H1 (cell line): Measurements from ENCODE around the gene CMBL. TPM values are rescaled to one million over a fixed set of nuclear protein-coding genes. Genes with fewer than 3 reads are reported as not detected.

ENCODE experiments used
- CTCF ChIA-PET: fragments of 300-600 bp; sonication (Branson Sonifier 250); formaldehyde crosslinking; loops from one replicate; lab custom pipeline; 2021; ENCODE audit not compliant: partially characterized antibody; lab: Charles Lee
- POLR2A ChIA-PET: fragments of 300-600 bp; sonication (Branson Sonifier 250); formaldehyde crosslinking; loops from one replicate; lab custom pipeline; 2021; ENCODE audit warnings: inconsistent platforms; ENCODE audit not compliant: partially characterized antibody; lab: Charles Lee
- DNase-seq, 2 experiments: peaks; one replicate each; pipeline versions ENCODE4 v3.0.0 to v3.0.0-alpha.2; 2010 to 2022; ENCODE audit warnings: low spot score in 2 of 2, low read depth in 1 of 2, mixed read lengths in 1 of 2
- FAIRE-seq: peaks from 2 replicates; lab custom pipeline; 2011; peaks lifted over from hg19 to GRCh38; lab: Jason Lieb, UNC
- H2AFZ ChIP-seq: 2 replicates; pipeline ENCODE4 v1.8.1; 2012; ENCODE audit warnings: low read length, inconsistent platforms
- H2AK5ac ChIP-seq: 2 replicates; pipeline ENCODE4 v1.6.1; 2013; ENCODE audit warnings: low read depth, low read length
- H2BK120ac ChIP-seq: replicated peaks from 2 replicates; pipeline ENCODE3; 2013; ENCODE audit warnings: low read depth, low read length, inconsistent platforms
- H2BK12ac ChIP-seq: 2 replicates; pipeline ENCODE4 v1.6.1; 2013; ENCODE audit warnings: low read depth, low read length
- H2BK15ac ChIP-seq: 2 replicates; pipeline ENCODE4 v1.6.1; 2013; ENCODE audit warnings: low read length
- H2BK20ac ChIP-seq: 2 replicates; pipeline ENCODE4 v1.6.1; 2013; ENCODE audit warnings: low read length
- H2BK5ac ChIP-seq: 2 replicates; pipeline ENCODE4 v1.6.1; 2013; ENCODE audit warnings: low read depth, low read length
- H3K14ac ChIP-seq: 2 replicates; pipeline ENCODE4 v1.6.1; 2013; ENCODE audit warnings: inconsistent platforms; ENCODE audit not compliant: insufficient read length
- H3K18ac ChIP-seq: 2 replicates; pipeline ENCODE4 v1.6.1; 2013; ENCODE audit warnings: low read length; ENCODE audit errors: extremely low read depth
- H3K23ac ChIP-seq: 2 replicates; pipeline ENCODE4 v1.6.1; 2013; ENCODE audit warnings: inconsistent platforms; ENCODE audit not compliant: insufficient read length
- H3K23me2 ChIP-seq: 2 replicates; pipeline ENCODE4 v1.6.1; 2013; ENCODE audit warnings: low read depth, low read length
- H3K27ac ChIP-seq: 2 replicates; pipeline ENCODE4 v1.6.1; 2011; ENCODE audit warnings: low read depth, low read length, inconsistent platforms
- H3K27me3 ChIP-seq, 4 experiments: replicated peaks in 1 of 4; 1 replicate in 1 of 4; 2 replicates in 3 of 4; pipeline versions ENCODE4 v1.6.1 to v1.8.1; 2011 to 2013; ENCODE audit warnings: low read length in 3 of 4, mild to moderate bottlenecking in 3 of 4, inconsistent platforms in 2 of 4, mixed read lengths in 2 of 4, moderate library complexity in 1 of 4; ENCODE audit not compliant: control insufficient read depth in 3 of 4, insufficient read depth in 3 of 4; ENCODE audit errors: extremely low read depth in 1 of 4
- H3K36me3 ChIP-seq, 4 experiments: 2 replicates each; pipeline versions ENCODE4 v1.6.1 to v1.8.1; 2011 to 2013; ENCODE audit warnings: mild to moderate bottlenecking in 4 of 4, low read length in 3 of 4, moderate library complexity in 2 of 4, control low read depth in 1 of 4, inconsistent platforms in 1 of 4; ENCODE audit not compliant: insufficient read depth in 4 of 4, control insufficient read depth in 2 of 4
- H3K4ac ChIP-seq: replicated peaks from 2 replicates; pipeline ENCODE3; 2013; ENCODE audit warnings: low read length, low read depth, mixed read lengths, inconsistent platforms; ENCODE audit not compliant: insufficient read length
- H3K4me1 ChIP-seq, 4 experiments: replicated peaks in 1 of 4; 1 replicate in 1 of 4; 2 replicates in 3 of 4; pipeline versions ENCODE4 v1.6.1 to v1.8.1; 2011 to 2013; ENCODE audit warnings: low read length in 3 of 4, inconsistent platforms in 2 of 4, mixed read lengths in 1 of 4; ENCODE audit not compliant: insufficient read depth in 4 of 4, control insufficient read depth in 3 of 4
- H3K4me2 ChIP-seq, 2 experiments: 2 replicates each; pipeline versions ENCODE4 v1.6.1 to v1.8.1; 2011 to 2013; ENCODE audit warnings: low read depth in 2 of 2, low read length in 2 of 2, control low read depth in 1 of 2, inconsistent platforms in 1 of 2, mild to moderate bottlenecking in 1 of 2; ENCODE audit not compliant: insufficient read depth in 1 of 2
- H3K4me3 ChIP-seq, 4 experiments: fragments of 200-600, 300-600 bp in 1 of 4; sonication (generic), shearing (Covaris generic), sonication (Bioruptor Twin) in 1 of 4; 2 replicates each; pipeline versions ENCODE4 v1.5.1 to v1.8.1; 2011 to 2016; ENCODE audit warnings: low read length in 4 of 4, low read depth in 3 of 4, control low read depth in 2 of 4, inconsistent platforms in 2 of 4, mild to moderate bottlenecking in 2 of 4, mixed read lengths in 1 of 4, moderate library complexity in 1 of 4; ENCODE audit not compliant: insufficient read depth in 2 of 4; ENCODE audit errors: extremely low read depth in 1 of 4
- H3K56ac ChIP-seq: replicated peaks from 2 replicates; pipeline ENCODE3; 2013; ENCODE audit warnings: low read depth, mild to moderate bottlenecking, mixed read lengths, low read length, inconsistent platforms; ENCODE audit not compliant: insufficient read length
- H3K79me1 ChIP-seq: 2 replicates; pipeline ENCODE4 v1.6.1; 2013; ENCODE audit warnings: low read depth, low read length, control low read depth
- H3K79me2 ChIP-seq, 2 experiments: 2 replicates each; pipeline versions ENCODE4 v1.6.1 to v1.8.1; 2012 to 2013; ENCODE audit warnings: low read length in 2 of 2, mild to moderate bottlenecking in 2 of 2, inconsistent platforms in 1 of 2; ENCODE audit not compliant: insufficient read depth in 2 of 2, control insufficient read depth in 1 of 2
- H3K9ac ChIP-seq, 4 experiments: replicated peaks in 1 of 4; 1 replicate in 1 of 4; 2 replicates in 3 of 4; pipeline versions ENCODE4 v1.6.1 to v1.8.1; 2011 to 2013; ENCODE audit warnings: low read depth in 3 of 4, low read length in 3 of 4, control low read depth in 2 of 4, mild to moderate bottlenecking in 2 of 4, moderate library complexity in 2 of 4, inconsistent platforms in 1 of 4; ENCODE audit errors: extremely low read depth in 1 of 4
- H3K9me3 ChIP-seq, 2 experiments: 2 replicates each; pipeline versions ENCODE4 v1.6.1 to v1.8.1; 2012 to 2013; ENCODE audit warnings: mild to moderate bottlenecking in 2 of 2, moderate library complexity in 2 of 2, control low read depth in 1 of 2, inconsistent platforms in 1 of 2, low read depth in 1 of 2, low read length in 1 of 2, mixed read lengths in 1 of 2; ENCODE audit not compliant: insufficient read depth in 2 of 2
- H4K20me1 ChIP-seq, 2 experiments: replicated peaks in 1 of 2; 2 replicates each; pipeline versions ENCODE3 to v1.8.1; 2011 to 2013; ENCODE audit warnings: inconsistent platforms in 2 of 2, low read length in 2 of 2, mild to moderate bottlenecking in 1 of 2; ENCODE audit not compliant: insufficient read depth in 2 of 2, control insufficient read depth in 1 of 2
- H4K5ac ChIP-seq: 2 replicates; pipeline ENCODE4 v1.6.1; 2013; ENCODE audit warnings: low read length, low read depth, mixed read lengths, inconsistent platforms; ENCODE audit not compliant: insufficient read length
- H4K8ac ChIP-seq: 2 replicates; pipeline ENCODE4 v1.8.0; 2013; ENCODE audit warnings: mild to moderate bottlenecking, moderate library complexity, low read length, inconsistent platforms; ENCODE audit not compliant: insufficient read depth; ENCODE audit errors: extremely low read depth
- H4K91ac ChIP-seq: replicated peaks from 2 replicates; pipeline ENCODE3; 2013; ENCODE audit warnings: low read length, mixed read lengths, inconsistent platforms; ENCODE audit not compliant: insufficient read length
- BCL11A ChIP-seq, 2 experiments: IDR thresholded peaks; one replicate each; pipeline ENCODE4 v1.6.1; 2011; ENCODE audit warnings: low read depth in 2 of 2, low read length in 2 of 2, mild to moderate bottlenecking in 2 of 2
- CTBP2 ChIP-seq: IDR thresholded peaks from 2 replicates; pipeline ENCODE4 v1.7.0; 2011; ENCODE audit warnings: borderline replicate concordance, mild to moderate bottlenecking, moderate library complexity, mixed read lengths, low read length; ENCODE audit not compliant: insufficient read depth, insufficient read length
- CTCF ChIP-seq, 3 experiments: IDR thresholded peaks; 1 replicate in 2 of 3; 2 replicates in 1 of 3; pipeline versions ENCODE4 v1.5.1 to v1.6.1; 2011; ENCODE audit warnings: low read length in 3 of 3, mild to moderate bottlenecking in 3 of 3, inconsistent platforms in 2 of 3, low read depth in 1 of 3, moderate library complexity in 1 of 3; ENCODE audit not compliant: insufficient read depth in 1 of 3; ENCODE audit errors: control extremely low read depth in 1 of 3
- GABPA ChIP-seq: IDR thresholded peaks from 2 replicates; pipeline ENCODE4 v1.6.1; 2011; ENCODE audit warnings: mild to moderate bottlenecking, low read length, moderate library complexity, borderline replicate concordance; ENCODE audit not compliant: insufficient read depth
- POLR2AphosphoS5 ChIP-seq: IDR thresholded peaks from 2 replicates; pipeline ENCODE4 v1.6.1; 2011; ENCODE audit warnings: low read depth, low read length
- RBBP5 ChIP-seq: IDR thresholded peaks from 2 replicates; pipeline ENCODE4 v1.7.1; 2012; ENCODE audit warnings: low read depth, mild to moderate bottlenecking, inconsistent platforms, low read length, moderate library complexity, borderline replicate concordance
- SIN3A ChIP-seq, 2 experiments: IDR thresholded peaks in 1 of 2; conservative IDR thresholded peaks in 1 of 2; 2 replicates each; pipeline ENCODE4 v1.6.1; 2011 to 2012; ENCODE audit warnings: low read length in 2 of 2, improper control_type of control experiment in 1 of 2, low read depth in 1 of 2, mild to moderate bottlenecking in 1 of 2
- TBP ChIP-seq: IDR thresholded peaks from 2 replicates; pipeline ENCODE4 v1.6.1; 2011; ENCODE audit warnings: low read depth, low read length, improper control_type of control experiment
- WGBS, 2 experiments: shearing (Covaris generic) in 1 of 2; methylation state at CpG; one replicate each; pipeline versions ENCODE4 v1.1.6 to v1.1.7; 2013 to 2015; ENCODE audit warnings: low lambda C conversion rate in 2 of 2, mixed read lengths in 2 of 2, inconsistent platforms in 1 of 2, low coverage in 1 of 2, missing lambda C conversion rate in 1 of 2; ENCODE audit not compliant: insufficient replicate concordance in 2 of 2, insufficient coverage in 1 of 2, insufficient read length in 1 of 2; ENCODE audit errors: extremely low coverage in 1 of 2, missing lambda C conversion rate in 1 of 2; 5-methylcytosine and 5-hydroxymethylcytosine counted together
- polyA plus RNA-seq, 7 experiments: library from polyadenylated mRNA; depleted of rRNA in 3 of 7; stranded (reverse) in 5 of 7; unstranded in 2 of 7; fragments of >200 nt in 5 of 7; fragments of 200-250 nt in 2 of 7; gene quantifications; 1 replicate in 5 of 7; 2 replicates in 1 of 7; 4 replicates in 1 of 7; pipeline versions ENCODE4 v1.2.1 to v1.2.3, GENCODE V29; 2011 to 2013; ENCODE audit warnings: missing spikeins in 2 of 7, mixed read lengths in 2 of 7
- total RNA-seq: library from RNA; stranded (reverse); fragmentation: NEBNext Ultra II Directional; extraction: Animal tissue kit (Norgen Biotek cat#: 25700); gene quantifications from 2 replicates; pipeline ENCODE4 v1.2.1, GENCODE V29; 2021

Gene CMBL
- total and polyA plus RNA-seq, 2 of the 8 experiments (the other 6 are each of a cell fraction or from before 2014, with no cell fraction given) = 27.9 to 32.1 TPM

DNA sequence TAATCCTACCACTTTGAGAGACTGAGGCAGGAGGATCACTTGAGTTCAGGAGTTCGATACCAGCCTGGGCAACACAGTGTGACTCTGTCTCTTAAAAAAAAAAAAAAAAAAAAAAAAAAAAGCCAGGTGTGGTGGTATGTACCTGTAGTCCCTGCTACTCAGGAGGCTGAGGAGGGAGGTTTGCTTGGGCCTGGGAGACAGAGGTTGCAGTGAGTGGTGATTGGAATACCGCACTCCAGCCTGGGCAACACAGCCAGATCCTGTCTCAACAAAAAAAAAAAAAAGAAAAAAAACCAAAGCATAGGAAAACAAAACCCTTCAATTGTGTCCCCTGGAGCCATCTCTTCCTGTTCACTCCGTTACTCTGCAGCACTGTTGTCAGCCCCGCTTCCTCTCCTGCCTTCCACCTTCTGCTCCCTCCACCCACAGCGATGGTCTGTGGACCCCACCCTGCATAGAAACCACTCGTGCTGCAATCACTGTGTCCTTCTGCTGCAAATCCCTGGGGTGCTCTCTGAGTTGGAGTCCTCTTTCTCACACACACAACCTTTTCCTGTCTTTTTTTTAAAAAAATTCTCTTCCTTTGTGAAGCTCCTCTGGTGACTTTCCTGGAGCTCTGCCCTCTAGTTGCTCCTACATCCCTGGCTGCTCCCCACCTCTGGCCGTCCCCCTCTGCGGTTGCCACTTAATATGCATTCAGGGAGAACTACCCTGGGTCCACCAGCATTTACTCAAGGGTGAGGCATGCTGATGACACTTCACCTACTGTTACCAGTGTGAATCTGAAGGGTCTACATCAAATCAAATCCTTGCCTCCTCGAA is 35.4 kb downstream of the CMBL start:
- H3K56ac ChIP-seq = no peak overlapping the region
- H3K4me1 ChIP-seq = peaks cover 2 to 10% (median 6%) of the 10 kb centered on the region in 4 experiments; a peak in 6 of 7 replicates
- POLR2A ChIA-PET = interaction anchor here (1.0 to 1.6 kb wide), 3 partner anchors 9 to 22 kb away, joined by 3 to 10 read pairs (median 5); partner anchors contain the start of genes ATPSCKMT and CCT5
- H3K79me1 ChIP-seq = no peaks in the 10 kb centered on the region
- no peak overlapping the region for H3K4me2 ChIP-seq
- H2BK5ac ChIP-seq = 0 out of 2 replicates have a peak overlapping the region, but pooled peaks have one; percentile 37
- peak overlapping the region; percentile 14; the same call in 1 of the 2 replicates for H2BK15ac ChIP-seq
- 82% methylated on average over 8 of the region's 9 CpGs; no CpG with 5 or more reads in 1 of the 2 experiments for WGBS, 2 experiments
- FAIRE-seq (no peak), DNase-seq (no peak)
- no peak overlapping the region for H3K4me3 ChIP-seq
- H2AFZ ChIP-seq = no peak overlapping the region
- no peak overlapping the region for H3K14ac ChIP-seq
- H4K20me1 ChIP-seq = no peaks in the 10 kb centered on the region
- CTCF ChIA-PET = no interaction called here
- H4K5ac ChIP-seq = no peak overlapping the region
- peak overlapping the region; percentile 44; the same call in 1 of the 2 replicates for H2BK12ac ChIP-seq
- no peaks in the 10 kb centered on the region for H3K27me3 ChIP-seq
- no peaks in the 10 kb centered on the region for H3K79me2 ChIP-seq
- no peaks in the 10 kb centered on the region; the same call in 1 of the 2 replicates for H3K23me2 ChIP-seq
- no peak overlapping the region for H3K4ac ChIP-seq
- H3K18ac ChIP-seq = no peak overlapping the region
- no peaks in the 10 kb centered on the region for H3K9me3 ChIP-seq
- no peak overlapping the region for H3K27ac ChIP-seq
- H4K8ac ChIP-seq = no peak overlapping the region
- no peak overlapping the region for H3K23ac ChIP-seq
- H2AK5ac ChIP-seq = no peak overlapping the region
- no peak overlapping the region for H2BK120ac ChIP-seq
- no peak overlapping the region for H3K9ac ChIP-seq
- H4K91ac ChIP-seq = no peak overlapping the region
- no peaks in the 10 kb centered on the region for H3K36me3 ChIP-seq
- H2BK20ac ChIP-seq = no peak overlapping the region
- TF ChIP-seq TBP = no peak
- no peak for TF ChIP-seq BCL11A (IDR thresholded peaks at IDR 0.05; ENCODE audit: low read depth in 2 of 2, low read length in 2 of 2)
- no peak for TF ChIP-seq CTCF (IDR thresholded peaks at IDR 0.05; ENCODE audit: control extremely low read depth in 1 of 3, insufficient read depth in 1 of 3, low read depth in 1 of 3, low read length in 3 of 3)
- no peak for TF ChIP-seq POLR2AphosphoS5
- TF ChIP-seq GABPA = no peak
- TF ChIP-seq RBBP5 = no peak
- TF ChIP-seq CTBP2 = no peak
- no peak for TF ChIP-seq SIN3A (conservative IDR thresholded peaks at IDR 0.05 in 1 of 2, IDR thresholded peaks at IDR 0.05 in 1 of 2; ENCODE audit: low read depth in 1 of 2, low read length in 2 of 2)
